ENCODE data around the gene OGFRL1.

Gene OGFRL1

DNA sequence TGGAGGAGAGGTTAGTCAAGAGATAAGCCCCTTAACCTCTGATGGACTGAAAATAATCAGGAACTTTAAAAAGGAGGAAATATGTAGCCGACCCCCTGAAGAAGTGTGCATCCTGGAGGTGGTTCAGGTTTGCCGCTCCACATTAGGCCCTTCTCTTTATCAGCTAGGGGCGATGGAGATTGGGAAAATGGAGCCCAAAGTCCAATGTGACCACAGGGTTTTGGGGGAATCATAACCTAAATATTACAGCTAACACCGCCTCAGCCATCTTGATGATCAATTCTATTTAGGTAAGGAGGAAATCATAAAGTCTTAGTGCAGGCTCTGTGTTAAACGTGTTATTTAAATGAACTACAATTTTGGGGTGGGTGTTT is 1.2 kb downstream of the OGFRL1 start:
- POLR2A ChIA-PET: interaction anchor here (0.7 kb wide), 1 partner anchor 18 kb away, joined by 3 read pairs; no protein-coding TSS in a partner anchor

DNA sequence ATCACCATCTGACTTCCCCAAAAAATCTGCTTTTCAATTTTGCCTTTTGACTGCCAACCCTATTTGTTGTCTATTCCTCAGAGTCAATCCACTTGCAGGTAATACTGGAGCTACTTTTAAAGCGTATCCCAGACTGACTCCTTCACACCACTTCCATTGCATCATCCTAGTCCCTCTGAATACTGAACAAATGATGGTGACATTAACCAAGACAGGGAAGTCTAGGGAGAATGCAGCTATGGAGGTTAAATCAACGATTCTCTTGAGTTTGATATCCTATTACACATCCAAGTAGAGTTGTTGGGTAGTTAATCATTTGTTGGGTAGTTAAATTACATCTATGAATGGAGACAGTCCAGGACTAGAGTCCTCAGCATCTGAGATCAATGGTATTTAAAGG is 2.0 kb downstream of the OGFRL1 start:
- ChIA-PET CTCF (no interaction called here), POLR2A (interaction anchor here (0.7 kb wide), 1 partner anchor 17 kb away, joined by 3 read pairs; no protein-coding TSS in a partner anchor)
- no peak for DNase-seq (ENCODE audit: extremely low spot score)
- TF ChIP-seq SP1 (IDR thresholded peaks at IDR 0.05) (no peak), FOXK2 (IDR thresholded peaks at IDR 0.05) (no peak), L3MBTL2 (conservative IDR thresholded peaks at IDR 0.05) (no peak), LEF1 (IDR thresholded peaks at IDR 0.05; ENCODE audit: borderline replicate concordance) (no peak)
- TF ChIP-seq, protein P1, sequence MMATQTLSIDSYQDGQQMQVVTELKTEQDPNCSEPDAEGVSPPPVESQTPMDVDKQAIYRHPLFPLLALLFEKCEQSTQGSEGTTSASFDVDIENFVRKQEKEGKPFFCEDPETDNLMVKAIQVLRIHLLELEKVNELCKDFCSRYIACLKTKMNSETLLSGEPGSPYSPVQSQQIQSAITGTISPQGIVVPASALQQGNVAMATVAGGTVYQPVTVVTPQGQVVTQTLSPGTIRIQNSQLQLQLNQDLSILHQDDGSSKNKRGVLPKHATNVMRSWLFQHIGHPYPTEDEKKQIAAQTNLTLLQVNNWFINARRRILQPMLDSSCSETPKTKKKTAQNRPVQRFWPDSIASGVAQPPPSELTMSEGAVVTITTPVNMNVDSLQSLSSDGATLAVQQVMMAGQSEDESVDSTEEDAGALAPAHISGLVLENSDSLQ (IDR thresholded peaks at IDR 0.05): no peak

More for the DNA sequence above, 1.2 kb downstream of the OGFRL1 start:
- CTCF ChIA-PET: no interaction called here
- TF ChIP-seq L3MBTL2 (conservative IDR thresholded peaks at IDR 0.05) (no peak), FOXK2 (IDR thresholded peaks at IDR 0.05) (no peak), TARDBP (IDR thresholded peaks at IDR 0.05) (no peak)
- DNase-seq (ENCODE audit: extremely low spot score): no peak

DNA sequence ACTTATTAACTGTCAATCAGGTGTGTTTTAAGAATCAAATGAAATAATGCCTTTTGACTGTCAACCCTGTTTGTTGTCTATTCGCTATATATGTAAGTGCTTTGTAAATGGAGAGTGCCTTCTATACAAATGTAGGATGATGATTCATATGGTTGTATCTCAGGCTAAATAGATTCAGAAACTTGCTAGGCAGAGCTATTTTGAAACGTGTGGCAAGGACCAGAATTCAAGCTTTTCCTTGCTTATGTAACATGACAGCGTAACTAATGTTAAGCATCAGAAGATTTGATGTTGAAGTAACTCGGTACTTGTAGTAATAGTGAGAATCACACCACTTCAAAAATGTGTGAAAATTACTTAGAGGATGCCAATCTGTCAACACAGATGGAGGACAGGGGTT is 3.4 kb downstream of the OGFRL1 start:
- CTCF ChIA-PET: no interaction called here
- TF ChIP-seq FOXM1 (IDR thresholded peaks at IDR 0.05; ENCODE audit: borderline replicate concordance): no peak
- TF ChIP-seq ELF4 (IDR thresholded peaks at IDR 0.05): no peak
- no peak for TF ChIP-seq HDGF (IDR thresholded peaks at IDR 0.05; ENCODE audit: borderline replicate concordance)
- TF ChIP-seq NFRKB (IDR thresholded peaks at IDR 0.05): no peak
- POLR2A ChIA-PET: no interaction called here
- no peak for DNase-seq (ENCODE audit: extremely low spot score)

DNA sequence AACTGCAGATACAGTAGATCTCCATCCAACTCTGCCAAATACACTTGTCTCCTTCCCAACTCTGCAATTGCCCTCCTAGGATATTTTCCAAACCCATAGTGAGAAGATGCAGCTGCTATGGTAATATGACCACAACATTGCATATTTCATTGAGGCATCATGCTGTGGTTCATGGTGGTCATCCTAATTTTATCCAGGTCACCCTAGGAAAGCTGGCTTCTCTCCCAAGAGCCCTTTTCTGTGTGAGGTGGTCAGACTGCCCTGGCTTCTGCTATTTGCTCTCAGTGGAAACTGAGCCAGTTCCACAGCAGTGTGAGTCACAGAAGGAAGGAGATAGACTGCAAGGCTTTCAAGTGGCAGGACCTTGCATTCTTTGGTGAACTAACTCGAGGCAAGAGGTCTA is 5.5 kb downstream of the OGFRL1 start:
- CTCF ChIA-PET: no interaction called here
- no peak for DNase-seq (ENCODE audit: extremely low spot score)
- POLR2A ChIA-PET: no interaction called here
- TF ChIP-seq SP1 (IDR thresholded peaks at IDR 0.05) (no peak), NFRKB (IDR thresholded peaks at IDR 0.05) (no peak), ZNF384 (IDR thresholded peaks at IDR 0.05) (no peak), ELF4 (IDR thresholded peaks at IDR 0.05) (no peak), LEF1 (IDR thresholded peaks at IDR 0.05; ENCODE audit: borderline replicate concordance) (no peak), HDGF (IDR thresholded peaks at IDR 0.05; ENCODE audit: borderline replicate concordance) (no peak), FOXK2 (IDR thresholded peaks at IDR 0.05) (no peak), BHLHE40 (IDR thresholded peaks at IDR 0.05; ENCODE audit: borderline replicate concordance) (no peak), SUZ12 (IDR thresholded peaks at IDR 0.05) (no peak), ARNT (IDR thresholded peaks at IDR 0.05) (no peak), TARDBP (IDR thresholded peaks at IDR 0.05) (no peak), CTBP1 (IDR thresholded peaks at IDR 0.05; ENCODE audit: borderline replicate concordance) (no peak), FOXA1 (IDR thresholded peaks at IDR 0.05) (no peak)

DNA sequence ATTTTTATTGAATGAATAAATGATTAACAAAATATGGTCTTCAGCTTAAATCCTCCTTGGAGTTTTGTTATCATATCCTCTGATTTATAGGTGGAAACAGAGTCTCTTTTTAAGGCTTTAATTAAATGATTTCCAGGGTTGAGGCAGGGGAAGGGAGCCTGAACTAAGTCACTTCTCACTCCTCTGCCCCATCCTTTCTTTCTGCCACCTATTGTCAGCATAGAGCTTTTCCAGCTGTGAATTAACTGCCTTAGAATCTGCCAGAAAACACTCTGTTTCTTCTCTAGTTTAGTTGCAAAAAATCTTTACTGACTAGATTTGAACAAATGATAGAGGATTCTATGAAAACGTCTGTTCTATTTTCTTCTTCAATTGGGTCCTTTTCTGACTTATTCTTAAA is 9.8 kb downstream of the OGFRL1 start:
- ChIA-PET CTCF (no interaction called here), POLR2A (interaction anchor here (1.0 kb wide), 1 partner anchor 10 kb away, joined by 3 read pairs; the partner anchor contains the start of gene OGFRL1)
- TF ChIP-seq FOXK2 (IDR thresholded peaks at IDR 0.05): no peak
- TF ChIP-seq FOXA1 (IDR thresholded peaks at IDR 0.05): no peak
- TF ChIP-seq FOXM1 (IDR thresholded peaks at IDR 0.05; ENCODE audit: borderline replicate concordance): no peak
- TF ChIP-seq NFRKB (IDR thresholded peaks at IDR 0.05): no peak
- TF ChIP-seq ZNF384 (IDR thresholded peaks at IDR 0.05): no peak
- no peak for TF ChIP-seq CTBP1 (IDR thresholded peaks at IDR 0.05; ENCODE audit: borderline replicate concordance)
- TF ChIP-seq LEF1 (IDR thresholded peaks at IDR 0.05; ENCODE audit: borderline replicate concordance): no peak
- no peak for TF ChIP-seq HDGF (IDR thresholded peaks at IDR 0.05; ENCODE audit: borderline replicate concordance)
- no peak for TF ChIP-seq BHLHE40 (IDR thresholded peaks at IDR 0.05; ENCODE audit: borderline replicate concordance)
- TF ChIP-seq ELF4 (IDR thresholded peaks at IDR 0.05): no peak
- no peak for TF ChIP-seq ARNT (IDR thresholded peaks at IDR 0.05)
- TF ChIP-seq TARDBP (IDR thresholded peaks at IDR 0.05): no peak
- no peak for TF ChIP-seq SUZ12 (IDR thresholded peaks at IDR 0.05)
- no peak for TF ChIP-seq SP1 (IDR thresholded peaks at IDR 0.05)
- no peak for DNase-seq (ENCODE audit: extremely low spot score)

DNA sequence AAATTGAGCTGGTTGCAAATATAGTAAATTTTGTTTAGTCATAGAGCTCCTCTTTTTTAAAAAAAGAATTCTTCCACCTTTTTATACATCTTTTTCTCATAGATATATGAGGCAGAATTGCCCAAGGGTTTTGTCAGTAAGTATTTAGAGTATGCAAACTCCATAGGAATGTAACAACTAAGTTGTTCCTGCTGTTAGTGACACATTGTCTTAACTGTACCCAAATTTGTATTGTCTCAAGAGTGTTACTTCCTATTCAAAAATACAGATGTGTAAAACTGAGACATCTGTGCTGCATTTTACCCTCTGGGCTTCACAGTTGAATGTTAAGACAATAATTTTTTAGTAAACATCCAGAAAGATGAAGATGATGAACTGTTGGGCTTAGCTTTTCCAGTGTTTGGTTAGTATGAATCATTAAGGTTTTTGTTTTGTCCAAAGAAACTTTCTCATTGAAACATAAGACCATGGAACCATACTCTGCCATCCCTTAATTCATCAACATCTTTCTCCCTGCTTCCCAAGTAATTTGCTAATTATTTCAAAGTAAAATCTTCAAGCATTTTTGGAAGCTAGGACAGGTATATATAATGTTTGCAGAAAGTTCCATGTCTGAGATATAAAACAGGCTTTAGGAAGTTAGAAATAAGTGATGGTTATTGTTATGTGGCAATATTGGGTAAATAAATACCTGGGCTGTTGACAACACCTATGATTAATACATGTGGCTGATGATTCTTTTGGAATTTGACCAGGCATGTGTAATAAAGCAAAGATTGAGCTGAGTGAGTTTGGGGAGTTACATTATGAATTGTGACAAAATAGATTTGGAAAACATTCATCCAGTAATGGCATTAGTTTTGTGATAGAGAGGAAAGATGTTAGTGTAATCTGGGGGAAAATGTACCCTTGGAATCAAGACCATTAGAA is 11.2 kb downstream of the OGFRL1 start:
- ChIA-PET CTCF (interaction anchor here (1.4 kb wide), 1 partner anchor 12 kb away, joined by 4 read pairs; the partner anchor contains the start of gene OGFRL1), POLR2A (no interaction called here)
- no peak for DNase-seq (ENCODE audit: extremely low spot score)
- TF ChIP-seq NFRKB (IDR thresholded peaks at IDR 0.05) (no peak), SP1 (IDR thresholded peaks at IDR 0.05) (no peak), ELF4 (IDR thresholded peaks at IDR 0.05) (no peak), SUZ12 (IDR thresholded peaks at IDR 0.05) (no peak), HDGF (IDR thresholded peaks at IDR 0.05; ENCODE audit: borderline replicate concordance) (no peak), LEF1 (IDR thresholded peaks at IDR 0.05; ENCODE audit: borderline replicate concordance) (no peak), ZNF384 (IDR thresholded peaks at IDR 0.05) (no peak), BHLHE40 (IDR thresholded peaks at IDR 0.05; ENCODE audit: borderline replicate concordance) (no peak), FOXM1 (IDR thresholded peaks at IDR 0.05; ENCODE audit: borderline replicate concordance) (no peak), L3MBTL2 (conservative IDR thresholded peaks at IDR 0.05) (no peak), FOXA1 (IDR thresholded peaks at IDR 0.05) (no peak), FOXK2 (IDR thresholded peaks at IDR 0.05) (no peak), CTBP1 (IDR thresholded peaks at IDR 0.05; ENCODE audit: borderline replicate concordance) (no peak), ARNT (IDR thresholded peaks at IDR 0.05) (no peak)
- TF ChIP-seq, protein P1 (IDR thresholded peaks at IDR 0.05): no peak
